K562 (cell line): Measurements from ENCODE around the gene CFDP1. TPM values are rescaled to one million over a fixed set of nuclear protein-coding genes. Genes with fewer than 3 reads are reported as not detected.

Experiments used
- C11orf30 ChIP-seq: fragments of 450-650 bp; IDR thresholded peaks from 2 replicates; pipeline ENCODE4 v1.6.1; 2016; ENCODE audit warnings: low read depth, mild to moderate bottlenecking
- CBFA2T3 ChIP-seq: fragments of 450-650 bp; IDR thresholded peaks from 2 replicates; pipeline ENCODE4 v1.6.1; 2017
- DACH1 ChIP-seq: fragments of 450-650 bp; IDR thresholded peaks from 2 replicates; pipeline ENCODE4 v1.6.1; 2018; ENCODE audit not compliant: partially characterized antibody
- DIDO1 ChIP-seq: fragments of 450-650 bp; IDR thresholded peaks from 2 replicates; pipeline ENCODE4 v1.6.1; 2016; ENCODE audit warnings: low read depth, missing biosample characterization, missing genetic modification characterization
- ELF4 ChIP-seq: fragments of 450-650 bp; formaldehyde crosslinking; IDR thresholded peaks from 2 replicates; pipeline ENCODE4 v1.4.0; 2022; ENCODE audit warnings: missing genetic modification characterization
- ESRRA ChIP-seq: fragments of 450-650 bp; IDR thresholded peaks from 2 replicates; pipeline ENCODE4 v1.6.1; 2014; ENCODE audit warnings: low read depth, mild to moderate bottlenecking, moderate library complexity, borderline replicate concordance
- EZH2 ChIP-seq: IDR thresholded peaks from 2 replicates; pipeline ENCODE4 v1.6.1; 2012; ENCODE audit warnings: low read depth, mild to moderate bottlenecking, inconsistent platforms, low read length, borderline replicate concordance
- FOXK2 ChIP-seq, 2 experiments: fragments of 450-650 bp; IDR thresholded peaks in 1 of 2; conservative IDR thresholded peaks in 1 of 2; 2 replicates each; pipeline ENCODE4 v1.6.1; 2016; ENCODE audit warnings: low read depth in 2 of 2, mild to moderate bottlenecking in 1 of 2
- KDM1A ChIP-seq, 2 experiments: fragments of 450-650 bp; IDR thresholded peaks; 2 replicates each; pipeline ENCODE4 v1.6.1; 2016; ENCODE audit warnings: mild to moderate bottlenecking in 2 of 2
- NFYB ChIP-seq: IDR thresholded peaks from 2 replicates; pipeline ENCODE4 v1.6.1; 2011; ENCODE audit warnings: mild to moderate bottlenecking, moderate library complexity; ENCODE audit not compliant: insufficient read length; ENCODE audit errors: extremely low read depth
- PHF20 ChIP-seq: fragments of 450-650 bp; IDR thresholded peaks from 2 replicates; pipeline ENCODE4 v1.6.1; 2018; ENCODE audit not compliant: partially characterized antibody
- RAD51 ChIP-seq: fragments of 450-650 bp; IDR thresholded peaks from 2 replicates; pipeline ENCODE4 v1.7.1; 2016; ENCODE audit warnings: low read depth, mild to moderate bottlenecking, borderline replicate concordance
- RBM39 ChIP-seq: fragments of 200-400 bp; formaldehyde crosslinking; optimal IDR thresholded peaks from 2 replicates; pipeline ENCODE3; 2018; ENCODE audit warnings: low read depth, low read length
- SIN3A ChIP-seq, 2 experiments: fragments of 150-350 bp in 1 of 2; IDR thresholded peaks; 2 replicates each; pipeline ENCODE4 v1.6.1; 2011 to 2016; ENCODE audit warnings: borderline replicate concordance in 2 of 2, low read depth in 2 of 2, low read length in 2 of 2, mild to moderate bottlenecking in 2 of 2, moderate library complexity in 2 of 2; ENCODE audit not compliant: control insufficient read depth in 1 of 2
- SRSF9 ChIP-seq: fragments of 200-400 bp; formaldehyde crosslinking; IDR thresholded peaks from 2 replicates; pipeline ENCODE4 v1.6.1; 2017; ENCODE audit warnings: low read depth, low read length, borderline replicate concordance
- TAL1 ChIP-seq: fragments of 450-650 bp; IDR thresholded peaks from 2 replicates; pipeline ENCODE4 v1.6.1; 2016; ENCODE audit warnings: mild to moderate bottlenecking
- THAP7 ChIP-seq: fragments of 250-450 bp; sonication (Bioruptor Pico); IDR thresholded peaks from 2 replicates; pipeline ENCODE4 v1.5.0; 2021
- THRAP3 ChIP-seq: fragments of 450-650 bp; IDR thresholded peaks from 2 replicates; pipeline ENCODE4 v1.6.1; 2016; ENCODE audit warnings: mild to moderate bottlenecking, inconsistent platforms, borderline replicate concordance
- ZNF384 ChIP-seq: IDR thresholded peaks from 2 replicates; pipeline ENCODE4 v1.6.1; 2012; ENCODE audit warnings: low read depth, low read length, improper control_type of control experiment
- polyA plus RNA-seq, 8 experiments: library from polyadenylated mRNA; depleted of rRNA in 4 of 8; stranded (reverse) in 5 of 8; unstranded in 3 of 8; fragments of >200 nt; fragmentation: Nextera tagmentation in 2 of 8; fragmentation: Illumina TruSeq in 1 of 8; extraction: Ambion mirVana in 2 of 8; extraction: Trizol in 1 of 8; gene quantifications; 2 replicates each; pipeline versions ENCODE4 v1.2.1 to v1.2.3, GENCODE V29; 2011 to 2014; ENCODE audit warnings: inconsistent platforms in 1 of 8, missing spikeins in 1 of 8
- total RNA-seq, 7 experiments: library from RNA; depleted of rRNA in 6 of 7; stranded (reverse); fragments of >200 nt in 6 of 7; fragmentation: Illumina TruSeq in 2 of 7; extraction: Trizol in 2 of 7; gene quantifications; 2 replicates each; pipeline versions ENCODE4 v1.2.1 to v1.2.3, GENCODE V29; 2011 to 2021; ENCODE audit warnings: low replicate concordance in 1 of 7
- TF ChIP-seq, protein P1 (sequence below): sonication (generic); formaldehyde crosslinking; IDR thresholded peaks from 2 replicates; pipeline ENCODE4 v1.5.0; 2020; ENCODE audit warnings: missing genetic modification reagents
- TF ChIP-seq, protein P2 (sequence below): fragments of 450-650 bp; formaldehyde crosslinking; IDR thresholded peaks from 2 replicates; pipeline ENCODE4 v1.4.0; 2020; ENCODE audit warnings: mild to moderate bottlenecking, moderate library complexity

The CFDP1 gene
- total and polyA plus RNA-seq, 9 of the 15 experiments (the other 6 are each of a cell fraction or from before 2014, with no cell fraction given): 31.5 to 78.4 (median 61.7) TPM

GRCh38 chr16:75452464-75453190 is 19.3 kb upstream of the CFDP1 start (continued):
- TF ChIP-seq CBFA2T3 (peak; percentile 72), SRSF9 (no peak), KDM1A (IDR thresholded peaks at IDR 0.05) (peak; percentile 21 to 49; a peak in 3 of 4 replicates), DACH1 (no peak), THAP7 (CRISPR knock-in tag) (no peak), SIN3A (IDR thresholded peaks at IDR 0.05; ENCODE audit: borderline replicate concordance in 2 of 2, control insufficient read depth in 1 of 2, low read depth in 2 of 2, low read length in 2 of 2) (no peak), RBM39 (no peak), ESRRA (peak; percentile 77), PHF20 (no peak), EZH2 (no peak), THRAP3 (no peak), NFYB (no peak), C11orf30 (no peak), TAL1 (peak; percentile 14; the same call in 1 of the 2 replicates), ZNF384 (0 out of 2 replicates have a peak, but pooled peaks have one; percentile 27), DIDO1 (tag) (no peak), FOXK2 (conservative IDR thresholded peaks at IDR 0.05 in 1 of 2, IDR thresholded peaks at IDR 0.05 in 1 of 2; ENCODE audit: low read depth in 2 of 2) (peak in 1 of 2 experiments; percentile 30; a peak in 1 of 4 replicates), RAD51 (peak; percentile 49; the same call in 1 of the 2 replicates), ELF4 (CRISPR knock-in tag) (no peak)
- TF ChIP-seq, protein P1, sequence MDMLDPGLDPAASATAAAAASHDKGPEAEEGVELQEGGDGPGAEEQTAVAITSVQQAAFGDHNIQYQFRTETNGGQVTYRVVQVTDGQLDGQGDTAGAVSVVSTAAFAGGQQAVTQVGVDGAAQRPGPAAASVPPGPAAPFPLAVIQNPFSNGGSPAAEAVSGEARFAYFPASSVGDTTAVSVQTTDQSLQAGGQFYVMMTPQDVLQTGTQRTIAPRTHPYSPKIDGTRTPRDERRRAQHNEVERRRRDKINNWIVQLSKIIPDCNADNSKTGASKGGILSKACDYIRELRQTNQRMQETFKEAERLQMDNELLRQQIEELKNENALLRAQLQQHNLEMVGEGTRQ (CRISPR knock-in tag): peak; percentile 29; the same call in 1 of the 2 replicates
- TF ChIP-seq, protein P2, sequence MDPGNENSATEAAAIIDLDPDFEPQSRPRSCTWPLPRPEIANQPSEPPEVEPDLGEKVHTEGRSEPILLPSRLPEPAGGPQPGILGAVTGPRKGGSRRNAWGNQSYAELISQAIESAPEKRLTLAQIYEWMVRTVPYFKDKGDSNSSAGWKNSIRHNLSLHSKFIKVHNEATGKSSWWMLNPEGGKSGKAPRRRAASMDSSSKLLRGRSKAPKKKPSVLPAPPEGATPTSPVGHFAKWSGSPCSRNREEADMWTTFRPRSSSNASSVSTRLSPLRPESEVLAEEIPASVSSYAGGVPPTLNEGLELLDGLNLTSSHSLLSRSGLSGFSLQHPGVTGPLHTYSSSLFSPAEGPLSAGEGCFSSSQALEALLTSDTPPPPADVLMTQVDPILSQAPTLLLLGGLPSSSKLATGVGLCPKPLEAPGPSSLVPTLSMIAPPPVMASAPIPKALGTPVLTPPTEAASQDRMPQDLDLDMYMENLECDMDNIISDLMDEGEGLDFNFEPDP (CRISPR knock-in tag): no peak
